HepG2 (cell line): ENCODE results near the gene RARA. TPM values are rescaled to one million over a fixed set of nuclear protein-coding genes. Genes with fewer than 3 reads are reported as not detected.

Experiments
- JUND ChIP-seq: sonication (generic); formaldehyde crosslinking; IDR thresholded peaks from 2 replicates; pipeline ENCODE4 v1.8.0; 2022; ENCODE audit warnings: mild to moderate bottlenecking, missing genetic modification reagents
- KLF6 ChIP-seq: IDR thresholded peaks from 2 replicates; pipeline ENCODE4 v1.8.0; 2016; ENCODE audit warnings: missing biosample characterization, missing genetic modification reagents
- ZFP1 ChIP-seq: IDR thresholded peaks from 2 replicates; pipeline ENCODE4 v1.6.1; 2016
- ZKSCAN5 ChIP-seq: sonication (generic); formaldehyde crosslinking; IDR thresholded peaks from 2 replicates; pipeline ENCODE4 v1.5.1; 2020; ENCODE audit warnings: mild to moderate bottlenecking, missing genetic modification reagents
- ZNF230 ChIP-seq: sonication (generic); formaldehyde crosslinking; IDR thresholded peaks from 2 replicates; pipeline ENCODE4 v1.4.0; 2020; ENCODE audit warnings: mild to moderate bottlenecking, missing genetic modification reagents
- ZNF432 ChIP-seq: sonication (generic); formaldehyde crosslinking; IDR thresholded peaks from 2 replicates; pipeline ENCODE4 v1.5.0; 2020; ENCODE audit warnings: missing genetic modification reagents, mild to moderate bottlenecking, borderline replicate concordance
- ZNF83 ChIP-seq: sonication (generic); formaldehyde crosslinking; IDR thresholded peaks from 2 replicates; pipeline ENCODE4 v1.4.0; 2020; ENCODE audit warnings: missing genetic modification reagents, mild to moderate bottlenecking, borderline replicate concordance
- polyA plus RNA-seq, 8 experiments: library from polyadenylated mRNA; depleted of rRNA in 3 of 8; stranded (reverse) in 7 of 8; unstranded in 1 of 8; fragments of >200 nt; fragmentation: Illumina TruSeq in 4 of 8; extraction: Trizol in 4 of 8; gene quantifications; 2 replicates each; pipeline versions ENCODE4 v1.2.1 to v1.2.3, GENCODE V29; 2011 to 2016; ENCODE audit warnings: low read depth in 4 of 8, missing spikeins in 1 of 8, mixed read lengths in 1 of 8; ENCODE audit not compliant: insufficient read depth in 1 of 8
- total RNA-seq, 5 experiments: library from RNA; depleted of rRNA; stranded (reverse); fragments of >200 nt; fragmentation: Illumina TruSeq; extraction: Trizol; gene quantifications; 2 replicates each; pipeline ENCODE4 v1.2.3, GENCODE V29; 2016; ENCODE audit warnings: low read depth in 1 of 5
- TF ChIP-seq, protein P1 (sequence below): sonication (generic); formaldehyde crosslinking; conservative IDR thresholded peaks from 2 replicates; pipeline ENCODE4 v1.5.0; 2020; ENCODE audit warnings: missing genetic modification reagents
- TF ChIP-seq, protein P2 (sequence below), 2 experiments: fragments of 450-650 bp in 1 of 2; sonication (generic) in 1 of 2; formaldehyde crosslinking in 1 of 2; IDR thresholded peaks; 2 replicates each; pipeline versions ENCODE4 v1.6.1 to v1.8.0; 2016 to 2022; ENCODE audit warnings: antibody characterized with exemption in 1 of 2, mild to moderate bottlenecking in 1 of 2, missing genetic modification reagents in 1 of 2
- TF ChIP-seq, protein P3 (sequence below): sonication (generic); formaldehyde crosslinking; IDR thresholded peaks from 2 replicates; pipeline ENCODE4 v1.5.1; 2020; ENCODE audit warnings: missing genetic modification reagents, mild to moderate bottlenecking, borderline replicate concordance

Gene RARA
- total and polyA plus RNA-seq, 2 of the 13 experiments (the other 11 are each of a cell fraction or from before 2014, with no cell fraction given) = 6.4 to 8.6 TPM

DNA sequence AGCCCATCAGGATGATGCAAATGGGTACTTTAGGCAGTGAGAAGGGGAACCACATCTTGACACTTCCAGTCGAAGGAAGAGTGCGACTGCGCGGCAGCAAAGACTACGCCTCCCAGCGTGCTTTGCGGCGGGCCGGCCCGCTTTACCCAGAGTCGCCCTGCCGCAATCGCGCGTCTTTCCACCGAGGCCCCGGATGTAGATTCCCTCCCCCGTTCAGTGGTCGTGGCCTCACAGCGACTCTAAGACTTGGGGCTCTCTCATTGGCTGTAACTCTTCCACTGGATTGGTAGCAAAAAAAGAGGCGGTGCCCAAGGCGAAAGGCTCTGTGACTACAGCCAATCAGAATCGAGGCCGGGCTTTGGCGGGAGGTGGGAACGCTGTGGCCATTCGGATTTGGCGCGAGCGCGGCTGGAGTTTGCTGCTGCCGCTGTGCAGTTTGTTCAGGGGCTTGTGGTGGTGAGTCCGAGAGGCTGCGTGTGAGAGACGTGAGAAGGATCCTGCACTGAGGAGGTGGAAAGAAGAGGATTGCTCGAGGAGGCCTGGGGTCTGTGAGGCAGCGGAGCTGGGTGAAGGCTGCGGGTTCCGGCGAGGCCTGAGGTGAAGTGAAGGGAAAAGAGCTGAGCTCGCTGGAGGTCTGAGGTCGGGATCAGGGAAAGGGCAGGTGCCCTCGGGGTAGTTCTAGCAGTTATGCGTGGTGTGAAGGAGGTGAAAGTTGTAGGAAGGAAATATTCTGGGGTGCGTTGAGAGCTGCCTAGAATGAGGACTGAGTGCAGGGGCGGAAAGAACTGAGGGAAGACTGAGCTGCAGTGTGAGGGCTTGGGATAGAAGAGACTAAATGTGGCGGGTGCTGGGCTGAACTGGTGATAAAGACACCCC, 21.2 kb upstream of the RARA start, which contains the start of gene CDC6 (continued):
- 0 out of 2 replicates have a peak, but pooled peaks have one; percentile 35 for TF ChIP-seq ZNF83 (CRISPR knock-in tag)
- TF ChIP-seq ZFP1 = 0 out of 2 replicates have a peak, but pooled peaks have one; percentile 54
- TF ChIP-seq ZKSCAN5 (CRISPR knock-in tag) = no peak
- TF ChIP-seq KLF6 = no peak
- TF ChIP-seq, protein P1, sequence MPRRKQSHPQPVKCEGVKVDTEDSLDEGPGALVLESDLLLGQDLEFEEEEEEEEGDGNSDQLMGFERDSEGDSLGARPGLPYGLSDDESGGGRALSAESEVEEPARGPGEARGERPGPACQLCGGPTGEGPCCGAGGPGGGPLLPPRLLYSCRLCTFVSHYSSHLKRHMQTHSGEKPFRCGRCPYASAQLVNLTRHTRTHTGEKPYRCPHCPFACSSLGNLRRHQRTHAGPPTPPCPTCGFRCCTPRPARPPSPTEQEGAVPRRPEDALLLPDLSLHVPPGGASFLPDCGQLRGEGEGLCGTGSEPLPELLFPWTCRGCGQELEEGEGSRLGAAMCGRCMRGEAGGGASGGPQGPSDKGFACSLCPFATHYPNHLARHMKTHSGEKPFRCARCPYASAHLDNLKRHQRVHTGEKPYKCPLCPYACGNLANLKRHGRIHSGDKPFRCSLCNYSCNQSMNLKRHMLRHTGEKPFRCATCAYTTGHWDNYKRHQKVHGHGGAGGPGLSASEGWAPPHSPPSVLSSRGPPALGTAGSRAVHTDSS (CRISPR knock-in tag) = no peak
- no peak for TF ChIP-seq ZNF432 (CRISPR knock-in tag)
- TF ChIP-seq JUND = peak; percentile 23; the same call in 1 of the 2 replicates
- TF ChIP-seq, protein P2, sequence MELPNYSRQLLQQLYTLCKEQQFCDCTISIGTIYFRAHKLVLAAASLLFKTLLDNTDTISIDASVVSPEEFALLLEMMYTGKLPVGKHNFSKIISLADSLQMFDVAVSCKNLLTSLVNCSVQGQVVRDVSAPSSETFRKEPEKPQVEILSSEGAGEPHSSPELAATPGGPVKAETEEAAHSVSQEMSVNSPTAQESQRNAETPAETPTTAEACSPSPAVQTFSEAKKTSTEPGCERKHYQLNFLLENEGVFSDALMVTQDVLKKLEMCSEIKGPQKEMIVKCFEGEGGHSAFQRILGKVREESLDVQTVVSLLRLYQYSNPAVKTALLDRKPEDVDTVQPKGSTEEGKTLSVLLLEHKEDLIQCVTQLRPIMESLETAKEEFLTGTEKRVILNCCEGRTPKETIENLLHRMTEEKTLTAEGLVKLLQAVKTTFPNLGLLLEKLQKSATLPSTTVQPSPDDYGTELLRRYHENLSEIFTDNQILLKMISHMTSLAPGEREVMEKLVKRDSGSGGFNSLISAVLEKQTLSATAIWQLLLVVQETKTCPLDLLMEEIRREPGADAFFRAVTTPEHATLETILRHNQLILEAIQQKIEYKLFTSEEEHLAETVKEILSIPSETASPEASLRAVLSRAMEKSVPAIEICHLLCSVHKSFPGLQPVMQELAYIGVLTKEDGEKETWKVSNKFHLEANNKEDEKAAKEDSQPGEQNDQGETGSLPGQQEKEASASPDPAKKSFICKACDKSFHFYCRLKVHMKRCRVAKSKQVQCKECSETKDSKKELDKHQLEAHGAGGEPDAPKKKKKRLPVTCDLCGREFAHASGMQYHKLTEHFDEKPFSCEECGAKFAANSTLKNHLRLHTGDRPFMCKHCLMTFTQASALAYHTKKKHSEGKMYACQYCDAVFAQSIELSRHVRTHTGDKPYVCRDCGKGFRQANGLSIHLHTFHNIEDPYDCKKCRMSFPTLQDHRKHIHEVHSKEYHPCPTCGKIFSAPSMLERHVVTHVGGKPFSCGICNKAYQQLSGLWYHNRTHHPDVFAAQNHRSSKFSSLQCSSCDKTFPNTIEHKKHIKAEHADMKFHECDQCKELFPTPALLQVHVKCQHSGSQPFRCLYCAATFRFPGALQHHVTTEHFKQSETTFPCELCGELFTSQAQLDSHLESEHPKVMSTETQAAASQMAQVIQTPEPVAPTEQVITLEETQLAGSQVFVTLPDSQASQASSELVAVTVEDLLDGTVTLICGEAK (IDR thresholded peaks at IDR 0.05) = 0 out of 2 replicates have a peak, but pooled peaks have one; percentile 17
- TF ChIP-seq, protein P2 (CRISPR knock-in tag; IDR thresholded peaks at IDR 0.05) = peak; percentile 72; the same call in 1 of the 2 replicates
- TF ChIP-seq, protein P3, sequence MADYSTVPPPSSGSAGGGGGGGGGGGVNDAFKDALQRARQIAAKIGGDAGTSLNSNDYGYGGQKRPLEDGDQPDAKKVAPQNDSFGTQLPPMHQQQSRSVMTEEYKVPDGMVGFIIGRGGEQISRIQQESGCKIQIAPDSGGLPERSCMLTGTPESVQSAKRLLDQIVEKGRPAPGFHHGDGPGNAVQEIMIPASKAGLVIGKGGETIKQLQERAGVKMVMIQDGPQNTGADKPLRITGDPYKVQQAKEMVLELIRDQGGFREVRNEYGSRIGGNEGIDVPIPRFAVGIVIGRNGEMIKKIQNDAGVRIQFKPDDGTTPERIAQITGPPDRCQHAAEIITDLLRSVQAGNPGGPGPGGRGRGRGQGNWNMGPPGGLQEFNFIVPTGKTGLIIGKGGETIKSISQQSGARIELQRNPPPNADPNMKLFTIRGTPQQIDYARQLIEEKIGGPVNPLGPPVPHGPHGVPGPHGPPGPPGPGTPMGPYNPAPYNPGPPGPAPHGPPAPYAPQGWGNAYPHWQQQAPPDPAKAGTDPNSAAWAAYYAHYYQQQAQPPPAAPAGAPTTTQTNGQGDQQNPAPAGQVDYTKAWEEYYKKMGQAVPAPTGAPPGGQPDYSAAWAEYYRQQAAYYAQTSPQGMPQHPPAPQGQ (CRISPR knock-in tag) = no peak
- no peak for TF ChIP-seq ZNF230
